ENCODE results near the gene TP73.

The TP73 gene

GRCh38 chr1:3762151-3762872 is 110.0 kb downstream of the TP73 start:
- no peak for DNase-seq (ENCODE audit: low read depth)
- TF ChIP-seq CTCF (conservative IDR thresholded peaks at IDR 0.05; ENCODE audit: low read depth, low read length), result no peak
- H3K4me3 ChIP-seq (ENCODE audit: low read length), result no peak overlapping the region

GRCh38 chr1:3762873-3763228 is 110.5 kb downstream of the TP73 start:
- TF ChIP-seq CTCF (conservative IDR thresholded peaks at IDR 0.05; ENCODE audit: low read depth, low read length), result no peak
- no peak for DNase-seq (ENCODE audit: low read depth)
- H3K4me3 ChIP-seq (ENCODE audit: low read length), result no peak overlapping the region

- no peak for DNase-seq (ENCODE audit: low read depth)
- TF ChIP-seq CTCF (conservative IDR thresholded peaks at IDR 0.05; ENCODE audit: low read depth, low read length), result no peak
- no peak overlapping the region for H3K4me3 ChIP-seq (ENCODE audit: low read length)
Observed at GRCh38 chr1:3763351-3764125, 111.2 kb downstream of the TP73 start.

- H3K4me3 ChIP-seq (ENCODE audit: low read length), result no peak overlapping the region
- no peak for TF ChIP-seq CTCF (conservative IDR thresholded peaks at IDR 0.05; ENCODE audit: low read depth, low read length)
- DNase-seq (ENCODE audit: low read depth), result no peak
Observed at GRCh38 chr1:3767328-3767925, 115.1 kb downstream of the TP73 start.

- TF ChIP-seq CTCF (conservative IDR thresholded peaks at IDR 0.05; ENCODE audit: low read depth, low read length), result no peak
- no peak for DNase-seq (ENCODE audit: low read depth)
- H3K4me3 ChIP-seq (ENCODE audit: low read length), result no peak overlapping the region
Observed at GRCh38 chr1:3768811-3769390, 116.6 kb downstream of the TP73 start.

- H3K4me3 ChIP-seq (ENCODE audit: low read length), result no peak overlapping the region
- no peak for DNase-seq (ENCODE audit: low read depth)
- no peak for TF ChIP-seq CTCF (conservative IDR thresholded peaks at IDR 0.05; ENCODE audit: low read depth, low read length)
Observed at GRCh38 chr1:3770047-3770765, 117.9 kb downstream of the TP73 start.

Data from retinal pigment epithelial cell (primary cell).